ENCODE data around the gene RNF212. TPM values are rescaled to one million over a fixed set of nuclear protein-coding genes. Genes with fewer than 3 reads are reported as not detected.

RNF212 gene
- total and polyA plus RNA-seq, 2 of the 13 experiments (the other 11 are each of a cell fraction or from before 2014, with no cell fraction given), result not detected

DNA sequence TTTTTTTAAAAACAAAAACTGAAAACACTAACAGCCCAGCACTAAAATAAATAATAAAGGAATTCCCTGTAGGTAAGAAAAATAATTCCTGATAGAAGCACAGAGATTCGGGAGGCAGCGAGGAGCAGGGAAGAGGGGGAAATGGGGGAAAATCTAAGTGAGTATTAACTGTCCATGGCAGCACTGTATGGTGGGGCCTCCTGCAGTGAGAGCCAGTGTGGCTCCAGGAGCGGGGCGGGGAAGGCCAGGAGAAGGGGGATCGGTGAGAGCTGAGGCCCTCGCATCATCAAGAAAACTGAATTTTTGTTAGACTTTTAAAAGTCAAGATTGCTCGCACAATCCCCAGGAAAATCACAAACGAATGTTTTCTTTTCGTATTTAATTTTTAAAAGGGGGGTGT, 14.1 kb downstream of the RNF212 start (continued):
- TF ChIP-seq ZNF574 (CRISPR knock-in tag; IDR thresholded peaks at IDR 0.05) (no peak), ZNF3 (CRISPR knock-in tag; IDR thresholded peaks at IDR 0.05) (no peak), CHCHD3 (CRISPR knock-in tag; IDR thresholded peaks at IDR 0.05) (no peak), ZNF558 (CRISPR knock-in tag; IDR thresholded peaks at IDR 0.05; ENCODE audit: borderline replicate concordance) (no peak), KAT8 (CRISPR knock-in tag; IDR thresholded peaks at IDR 0.05) (no peak), ZNF615 (CRISPR knock-in tag; IDR thresholded peaks at IDR 0.05; ENCODE audit: borderline replicate concordance) (no peak)

DNA sequence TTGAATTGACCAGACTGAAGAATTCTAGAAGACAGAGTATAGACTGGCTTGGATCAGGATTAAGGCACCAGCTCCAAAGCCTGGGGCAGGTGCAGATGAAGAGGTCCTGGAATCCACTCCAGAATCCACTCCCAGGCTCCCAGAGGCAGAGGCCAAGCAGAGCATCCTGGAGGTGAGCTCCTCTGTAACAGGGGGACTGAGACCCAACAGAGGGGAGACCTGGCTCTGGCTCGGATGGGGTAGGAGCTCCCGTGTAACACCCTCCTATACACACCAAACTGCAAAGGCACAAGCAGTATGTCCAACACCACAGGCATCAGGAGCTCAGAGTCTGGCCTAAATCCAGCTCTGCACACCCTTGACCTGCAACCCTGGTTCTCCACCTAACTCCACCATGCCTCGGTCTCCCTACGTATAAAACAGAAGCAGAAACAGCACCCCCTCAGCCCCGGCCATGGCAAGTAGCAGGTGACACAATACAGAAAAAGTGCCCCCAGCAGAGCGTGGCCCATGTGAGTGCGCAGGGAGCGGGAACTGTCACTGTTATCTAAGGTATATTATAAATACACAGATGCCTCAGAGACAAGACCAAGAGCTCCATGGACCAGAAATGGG, 14.9 kb downstream of the RNF212 start:
- no TSS peak for BruUV-seq (replicated peaks)
- Histone ChIP-seq H2AFZ (ENCODE audit: low read length) (no peak overlapping the region), H3K27ac (ENCODE audit: extremely low read length, insufficient read depth, low read length) (no peak overlapping the region), H3K9ac (ENCODE audit: insufficient read depth, low read depth, low read length) (no peak overlapping the region), H3K79me2 (ENCODE audit: insufficient read depth, low read length) (no peaks in the 10 kb centered on the region), H3K4me3 (replicated peaks in 1 of 3; ENCODE audit: insufficient read depth in 1 of 3, low read depth in 2 of 3, low read length in 3 of 3) (no peak overlapping the region), H4K20me1 (ENCODE audit: insufficient read depth, low read length) (no peaks in the 10 kb centered on the region), H3K36me3 (replicated peaks in 1 of 2; ENCODE audit: control insufficient read depth in 1 of 2, insufficient read depth in 2 of 2, low read length in 2 of 2) (no peaks in the 10 kb centered on the region), H3K4me2 (ENCODE audit: low read depth, low read length) (no peak overlapping the region), H3K4me1 (ENCODE audit: insufficient read depth, low read length) (0 out of 2 replicates have a peak, but pooled peaks cover 8% of the 10 kb centered on the region), H3K27me3 (ENCODE audit: control insufficient read depth in 1 of 2, insufficient read depth in 2 of 2, low read length in 2 of 2) (peaks cover 2 to 31% of the 10 kb centered on the region in 2 experiments; a peak in 4 of 5 replicates), H3K9me3 (ENCODE audit: low read length) (no peaks in the 10 kb centered on the region)
- 69% methylated on average over 6 of the region's 8 CpGs for WGBS (ENCODE audit: low lambda C conversion rate)
- ChIA-PET CTCF (ENCODE audit: low intra/inter-chr PET ratio, low total read pairs) (no interaction called here), POLR2A (no interaction called here)
- FAIRE-seq, result no peak
- no peak for TF ChIP-seq ZNF558 (CRISPR knock-in tag; IDR thresholded peaks at IDR 0.05; ENCODE audit: borderline replicate concordance)
- no peak for TF ChIP-seq PHF20 (CRISPR knock-in tag; IDR thresholded peaks at IDR 0.05)
- no peak for DNase-seq (ENCODE audit: low spot score)
- ATAC-seq, result no peak
- intact Hi-C loops (cut with micrococcal nuclease; ENCODE audit: unreplicated experiment) (no loop called here), in situ Hi-C loops (cut with HindIII; ENCODE audit: extremely low pct_ligation_motif_present, low pct_unique_long_range_greater_than_20kb) (no loop called here)

Data from HepG2 (cell line).